ENCODE data around the gene CACNA1C.
A peak's percentile ranks its signal among the peaks of the same experiment; 100 is the strongest.

- TF ChIP-seq, protein P1, sequence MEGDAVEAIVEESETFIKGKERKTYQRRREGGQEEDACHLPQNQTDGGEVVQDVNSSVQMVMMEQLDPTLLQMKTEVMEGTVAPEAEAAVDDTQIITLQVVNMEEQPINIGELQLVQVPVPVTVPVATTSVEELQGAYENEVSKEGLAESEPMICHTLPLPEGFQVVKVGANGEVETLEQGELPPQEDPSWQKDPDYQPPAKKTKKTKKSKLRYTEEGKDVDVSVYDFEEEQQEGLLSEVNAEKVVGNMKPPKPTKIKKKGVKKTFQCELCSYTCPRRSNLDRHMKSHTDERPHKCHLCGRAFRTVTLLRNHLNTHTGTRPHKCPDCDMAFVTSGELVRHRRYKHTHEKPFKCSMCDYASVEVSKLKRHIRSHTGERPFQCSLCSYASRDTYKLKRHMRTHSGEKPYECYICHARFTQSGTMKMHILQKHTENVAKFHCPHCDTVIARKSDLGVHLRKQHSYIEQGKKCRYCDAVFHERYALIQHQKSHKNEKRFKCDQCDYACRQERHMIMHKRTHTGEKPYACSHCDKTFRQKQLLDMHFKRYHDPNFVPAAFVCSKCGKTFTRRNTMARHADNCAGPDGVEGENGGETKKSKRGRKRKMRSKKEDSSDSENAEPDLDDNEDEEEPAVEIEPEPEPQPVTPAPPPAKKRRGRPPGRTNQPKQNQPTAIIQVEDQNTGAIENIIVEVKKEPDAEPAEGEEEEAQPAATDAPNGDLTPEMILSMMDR (conservative IDR thresholded peaks at IDR 0.05 in 1 of 2, IDR thresholded peaks at IDR 0.05 in 1 of 2; ENCODE audit: low read depth in 1 of 2, low read length in 2 of 2) = peak in 1 of 2 donors; percentile 8
- TF ChIP-seq EZH2 (IDR thresholded peaks at IDR 0.05; ENCODE audit: low read length, missing control alignments) = no peak
These were observed 621.4 kb downstream of the CACNA1C start for GRCh38 chr12:2673966-2674810.
